Loucy (cell line): ENCODE measurements around the gene ZFAND2B.

ENCODE experiments used
- H2AFZ ChIP-seq: fragments of 200-600 bp; sonication (generic); 2 replicates; pipeline ENCODE4 v1.6.0; 2016; ENCODE audit warnings: antibody characterized with exemption, mild to moderate bottlenecking, low read length, moderate library complexity
- H3F3A ChIP-seq: fragments of 200-600 bp; 2 replicates; pipeline ENCODE4 v1.6.0; 2016; ENCODE audit warnings: antibody characterized with exemption, low read depth, mild to moderate bottlenecking
- H3K27me3 ChIP-seq: fragments of 200-600 bp; sonication (generic); 2 replicates; pipeline ENCODE4 v1.6.1; 2014; ENCODE audit warnings: low read length, mild to moderate bottlenecking; ENCODE audit not compliant: insufficient read depth, poor library complexity, severe bottlenecking
- H3K36me3 ChIP-seq: fragments of 200-600 bp; sonication (generic); 2 replicates; pipeline ENCODE4 v1.6.1; 2016; ENCODE audit warnings: low read length; ENCODE audit not compliant: insufficient read depth
- H3K4me1 ChIP-seq: fragments of 200-600 bp; sonication (generic); 2 replicates; pipeline ENCODE4 v1.5.1; 2014; ENCODE audit warnings: low read length, mild to moderate bottlenecking; ENCODE audit not compliant: insufficient read depth, poor library complexity, severe bottlenecking
- H3K4me2 ChIP-seq: fragments of 200-600 bp; sonication (generic); 2 replicates; pipeline ENCODE4 v1.6.0; 2014; ENCODE audit warnings: antibody characterized with exemption, low read length, low read depth, mild to moderate bottlenecking; ENCODE audit not compliant: poor library complexity, severe bottlenecking
- H3K4me3 ChIP-seq: fragments of 200-600 bp; sonication (generic); 2 replicates; pipeline ENCODE4 v1.5.1; 2014; ENCODE audit warnings: low read length, mild to moderate bottlenecking, mixed read lengths; ENCODE audit not compliant: poor library complexity, severe bottlenecking
- H3K79me2 ChIP-seq: fragments of 200-600 bp; sonication (generic); 2 replicates; pipeline ENCODE4 v1.6.1; 2014; ENCODE audit warnings: low read length; ENCODE audit not compliant: insufficient read depth
- H3K9ac ChIP-seq: fragments of 200-600 bp; sonication (generic); 2 replicates; pipeline ENCODE4 v1.6.0; 2014; ENCODE audit warnings: mild to moderate bottlenecking, low read depth, low read length, moderate library complexity; ENCODE audit not compliant: poor library complexity, severe bottlenecking
- H3K9me2 ChIP-seq: fragments of 200-600 bp; sonication (generic); replicated peaks from 2 replicates; pipeline ENCODE4 v1.6.1; 2016; ENCODE audit warnings: low read depth, low read length, mixed read lengths
- H3K9me3 ChIP-seq: fragments of 200-600 bp; sonication (generic); 2 replicates; pipeline ENCODE4 v1.6.1; 2014; ENCODE audit warnings: mild to moderate bottlenecking, antibody characterized with exemption, low read length, low read depth; ENCODE audit not compliant: insufficient read depth
- H4K20me1 ChIP-seq: fragments of 200-600 bp; sonication (generic); 2 replicates; pipeline ENCODE4 v1.6.0; 2014; ENCODE audit warnings: antibody characterized with exemption, low read length, mild to moderate bottlenecking; ENCODE audit not compliant: insufficient read depth, poor library complexity, severe bottlenecking
- EZH2phosphoT487 ChIP-seq: fragments of 200-600 bp; IDR thresholded peaks from 2 replicates; pipeline ENCODE4 v1.6.1; 2018; ENCODE audit warnings: antibody characterized with exemption, mild to moderate bottlenecking, moderate library complexity, borderline replicate concordance
- TF ChIP-seq, protein P1 (sequence below): fragments of 200-600 bp; sonication (generic); conservative IDR thresholded peaks from 2 replicates; pipeline ENCODE4 v1.5.1; 2014; ENCODE audit warnings: mild to moderate bottlenecking, antibody characterized with exemption, low read length

ZFAND2B gene

DNA sequence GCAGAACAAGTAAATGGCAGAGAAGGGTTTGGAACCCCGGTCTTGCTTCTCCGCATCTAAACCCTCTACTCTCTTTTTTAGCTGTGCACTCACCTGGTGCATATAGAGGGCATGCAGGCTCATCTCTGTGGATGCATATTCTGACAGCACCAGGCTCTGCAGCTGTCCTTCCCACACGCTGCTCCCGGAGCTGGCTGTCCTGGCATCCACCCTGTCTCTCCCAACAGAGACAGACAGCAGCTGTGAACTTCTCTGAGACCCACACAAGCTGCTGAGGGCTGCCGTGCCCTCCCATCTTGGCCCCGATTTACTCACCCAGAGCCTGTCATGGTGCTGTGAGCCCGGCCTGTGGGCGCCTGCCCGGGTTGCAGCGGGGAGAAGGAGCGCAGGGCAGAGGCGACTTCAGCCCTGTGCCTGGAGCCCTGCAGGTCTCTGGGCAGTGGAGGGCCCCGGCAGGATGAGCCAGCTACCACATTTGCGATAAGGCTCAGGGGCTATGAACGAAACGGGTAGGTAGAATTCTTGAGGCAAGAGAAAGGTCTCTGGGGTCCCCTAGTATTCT is 15.5 kb downstream of the ZFAND2B start:
- Histone ChIP-seq H3K4me3 (no peak overlapping the region), H3K36me3 (peaks cover 57% of the 10 kb centered on the region; the same call in 1 of the 2 replicates), H3K9me2 (no peaks in the 10 kb centered on the region), H3K9me3 (no peaks in the 10 kb centered on the region), H3F3A (no peaks in the 10 kb centered on the region), H4K20me1 (no peaks in the 10 kb centered on the region), H2AFZ (no peak overlapping the region), H3K79me2 (peaks cover 2% of the 10 kb centered on the region; the same call in 1 of the 2 replicates), H3K9ac (no peak overlapping the region), H3K27me3 (no peaks in the 10 kb centered on the region), H3K4me1 (peaks cover 10% of the 10 kb centered on the region), H3K4me2 (no peak overlapping the region)
- TF ChIP-seq, protein P1, sequence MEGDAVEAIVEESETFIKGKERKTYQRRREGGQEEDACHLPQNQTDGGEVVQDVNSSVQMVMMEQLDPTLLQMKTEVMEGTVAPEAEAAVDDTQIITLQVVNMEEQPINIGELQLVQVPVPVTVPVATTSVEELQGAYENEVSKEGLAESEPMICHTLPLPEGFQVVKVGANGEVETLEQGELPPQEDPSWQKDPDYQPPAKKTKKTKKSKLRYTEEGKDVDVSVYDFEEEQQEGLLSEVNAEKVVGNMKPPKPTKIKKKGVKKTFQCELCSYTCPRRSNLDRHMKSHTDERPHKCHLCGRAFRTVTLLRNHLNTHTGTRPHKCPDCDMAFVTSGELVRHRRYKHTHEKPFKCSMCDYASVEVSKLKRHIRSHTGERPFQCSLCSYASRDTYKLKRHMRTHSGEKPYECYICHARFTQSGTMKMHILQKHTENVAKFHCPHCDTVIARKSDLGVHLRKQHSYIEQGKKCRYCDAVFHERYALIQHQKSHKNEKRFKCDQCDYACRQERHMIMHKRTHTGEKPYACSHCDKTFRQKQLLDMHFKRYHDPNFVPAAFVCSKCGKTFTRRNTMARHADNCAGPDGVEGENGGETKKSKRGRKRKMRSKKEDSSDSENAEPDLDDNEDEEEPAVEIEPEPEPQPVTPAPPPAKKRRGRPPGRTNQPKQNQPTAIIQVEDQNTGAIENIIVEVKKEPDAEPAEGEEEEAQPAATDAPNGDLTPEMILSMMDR = no peak
- no peak for TF ChIP-seq EZH2phosphoT487

DNA sequence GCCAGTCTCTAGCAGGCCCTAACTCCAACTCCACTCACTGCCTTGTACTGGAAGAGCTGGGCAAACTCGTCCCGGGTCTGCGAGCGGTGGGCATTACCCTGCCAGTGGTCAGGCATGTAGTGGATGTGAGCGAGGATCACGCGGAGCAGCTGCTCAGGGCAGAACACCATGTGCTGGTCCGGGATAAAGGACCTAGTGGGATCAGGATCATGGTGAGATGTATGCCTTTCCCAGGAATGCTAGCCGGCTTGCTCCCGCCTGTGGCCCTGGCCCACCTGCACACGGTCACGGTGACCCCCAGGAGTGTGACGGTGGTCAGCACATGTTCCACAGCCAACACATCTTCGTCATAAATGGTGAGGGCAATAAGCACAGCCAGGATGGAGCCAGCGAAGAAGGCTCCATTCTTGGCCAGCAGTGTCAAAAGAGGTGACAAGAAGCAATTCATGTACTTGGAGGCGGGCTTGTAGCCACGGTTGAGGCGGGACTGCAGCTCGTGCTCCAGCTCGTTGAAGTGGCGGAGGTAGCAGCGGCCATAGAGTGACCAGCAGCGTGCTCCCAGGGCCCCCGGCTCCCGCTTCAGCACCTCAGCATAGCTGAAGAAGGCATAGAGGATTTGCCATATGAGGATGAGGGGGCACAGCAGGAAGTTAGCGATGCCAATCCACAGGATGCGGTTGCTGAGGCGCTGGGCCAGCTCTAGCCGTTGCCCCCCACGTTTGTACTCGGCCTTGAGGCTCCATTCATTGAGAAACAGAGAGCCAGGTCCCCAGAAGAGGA is 17.4 kb downstream of the ZFAND2B start:
- H3K9me3 ChIP-seq = no peaks in the 10 kb centered on the region
- no peaks in the 10 kb centered on the region for H3K9me2 ChIP-seq
- TF ChIP-seq, protein P1 = no peak
- TF ChIP-seq EZH2phosphoT487 = no peak
- no peaks in the 10 kb centered on the region for H3K27me3 ChIP-seq
- H3K4me1 ChIP-seq = peaks cover 10% of the 10 kb centered on the region
- H3K4me3 ChIP-seq = no peak overlapping the region
- no peaks in the 10 kb centered on the region for H3F3A ChIP-seq
- peaks cover 22% of the 10 kb centered on the region for H3K79me2 ChIP-seq
- no peak overlapping the region for H2AFZ ChIP-seq
- peaks cover 57% of the 10 kb centered on the region; the same call in 1 of the 2 replicates for H3K36me3 ChIP-seq
- peaks cover 13% of the 10 kb centered on the region for H4K20me1 ChIP-seq
- no peak overlapping the region for H3K4me2 ChIP-seq
- H3K9ac ChIP-seq = no peak overlapping the region

DNA sequence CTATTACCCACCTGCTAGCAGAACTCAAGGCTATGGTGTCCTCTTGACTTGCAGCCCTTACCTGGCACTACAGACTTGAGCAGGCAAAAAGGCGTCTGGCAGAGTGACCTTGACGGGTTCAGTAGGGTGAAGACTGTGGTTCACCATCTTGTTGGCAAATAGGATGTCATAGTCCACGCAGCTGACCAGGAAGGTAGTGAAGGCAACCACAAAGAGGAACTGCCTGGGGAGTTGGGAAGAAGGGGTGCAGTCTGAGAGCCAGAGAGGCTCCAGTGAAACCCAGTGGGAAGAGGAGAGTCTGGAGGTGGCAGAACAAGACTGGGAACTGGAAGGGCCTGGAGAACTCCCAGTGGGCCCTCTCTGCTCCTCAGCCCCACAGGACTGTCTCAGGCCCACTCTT is 18.8 kb downstream of the ZFAND2B start:
- Histone ChIP-seq H3K36me3 (peaks cover 55% of the 10 kb centered on the region; the same call in 1 of the 2 replicates), H3K9me2 (no peaks in the 10 kb centered on the region), H3K79me2 (peaks cover 28% of the 10 kb centered on the region), H3F3A (no peaks in the 10 kb centered on the region), H2AFZ (no peak overlapping the region), H3K4me3 (no peak overlapping the region), H3K9me3 (no peaks in the 10 kb centered on the region), H4K20me1 (peaks cover 13% of the 10 kb centered on the region), H3K4me2 (no peak overlapping the region), H3K4me1 (peaks cover 10% of the 10 kb centered on the region), H3K27me3 (no peaks in the 10 kb centered on the region), H3K9ac (no peak overlapping the region)
- TF ChIP-seq, protein P1 = no peak
- no peak for TF ChIP-seq EZH2phosphoT487
